Caki2 (cell line): Measurements from ENCODE around the gene TBX10. TPM values are rescaled to one million over a fixed set of nuclear protein-coding genes. Genes with fewer than 3 reads are reported as not detected.
"Not testable (repeated sequence)": the region's sequence is repeated elsewhere in the genome, so short reads cannot be mapped to it uniquely, and the experiment has no call there.

Source experiments
- DNase-seq: peaks from one replicate; pipeline ENCODE4 v3.0.0-alpha.2; 2015; ENCODE audit warnings: low read depth
- in situ Hi-C: cut with HindIII; loops from 2 replicates; pipeline ENCODE4 v1.10.0; 2016; ENCODE audit warnings: low sequenced_read_pairs, low pct_unique_long_range_greater_than_20kb, mixed read lengths
- total RNA-seq: library from RNA; depleted of rRNA; stranded (reverse); fragments of >200 nt; shearing (Covaris generic); gene quantifications from 2 replicates; pipeline ENCODE4 v1.2.3, GENCODE V29; 2014; ENCODE audit warnings: low replicate concordance; rRNA removed

Gene TBX10
- total RNA-seq, 1 experiment from 2014 or later, result not detected

DNA sequence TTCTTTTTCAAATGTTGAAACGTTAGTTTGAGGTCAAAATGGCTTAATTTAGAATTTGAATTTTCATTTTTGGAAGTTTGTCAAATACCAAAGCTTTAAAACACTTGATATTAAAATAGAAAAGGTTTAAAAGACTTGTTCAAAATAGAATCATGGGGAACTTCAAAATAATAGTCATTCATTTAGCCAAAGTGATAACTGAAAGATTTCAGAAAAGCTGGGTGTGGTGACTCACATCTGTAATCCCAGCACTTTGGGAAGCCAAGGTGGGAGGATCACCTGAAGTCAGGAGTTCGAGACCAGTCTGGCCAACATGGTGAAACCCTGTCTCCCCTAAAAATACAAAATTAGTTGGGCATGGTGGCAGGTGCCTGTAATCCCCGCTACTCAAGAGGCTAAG lies 45.1 kb downstream of the TBX10 start:
- DNase-seq, result no peak
- in situ Hi-C loops, result no loop called here

DNA sequence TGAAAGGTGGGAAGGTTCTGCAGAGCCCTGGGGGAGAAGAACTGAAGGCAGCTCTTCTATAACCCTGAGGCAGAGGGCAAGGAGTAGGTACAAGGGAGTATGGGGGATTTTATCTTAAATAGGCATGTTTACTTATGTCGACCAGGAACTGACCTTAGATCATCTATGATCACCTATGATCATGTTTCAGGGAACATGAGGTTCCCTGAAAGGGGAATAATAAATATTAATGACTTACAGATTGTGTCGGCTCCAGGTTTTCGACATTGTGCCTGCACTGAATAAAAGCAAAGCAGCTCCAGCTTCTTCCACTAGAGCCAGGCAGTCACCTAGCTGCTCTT lies 46.0 kb downstream of the TBX10 start:
- no peak for DNase-seq
- in situ Hi-C loops, result no loop called here

DNA sequence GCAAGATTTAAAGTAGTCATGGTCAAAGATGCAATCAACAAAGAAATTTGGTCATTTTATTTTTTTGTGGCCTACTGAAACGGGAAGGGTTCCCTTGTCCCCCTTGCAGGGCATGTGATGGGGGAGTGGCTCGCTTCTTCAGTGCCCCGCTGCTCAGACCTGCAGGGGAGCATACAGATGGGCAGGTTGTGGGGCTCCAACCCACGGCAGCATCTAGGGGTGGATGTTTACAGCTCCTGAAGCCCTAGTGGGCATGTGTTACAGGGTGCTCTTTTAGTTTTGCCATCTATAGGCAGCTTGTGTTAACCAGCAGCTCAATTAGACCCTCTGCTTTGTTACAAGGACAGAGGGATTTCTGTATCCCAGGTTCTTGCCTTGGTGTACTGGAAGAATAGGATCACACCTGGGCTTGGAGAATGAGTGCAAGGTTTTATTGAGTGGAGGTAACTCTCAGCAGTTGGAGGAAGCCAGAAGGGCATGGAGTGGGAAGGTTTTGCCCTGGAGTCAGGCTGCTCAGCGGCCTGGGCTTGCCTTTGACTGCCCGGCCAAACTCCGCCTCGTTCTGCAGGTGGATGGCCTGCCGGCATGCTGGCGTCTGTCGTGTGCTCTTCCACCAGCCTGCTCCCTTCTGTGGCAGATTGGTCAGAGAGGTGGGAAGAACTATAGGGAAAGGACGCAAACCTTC lies 46.5 kb downstream of the TBX10 start:
- in situ Hi-C loops, result no loop called here
- DNase-seq, result no peak

DNA sequence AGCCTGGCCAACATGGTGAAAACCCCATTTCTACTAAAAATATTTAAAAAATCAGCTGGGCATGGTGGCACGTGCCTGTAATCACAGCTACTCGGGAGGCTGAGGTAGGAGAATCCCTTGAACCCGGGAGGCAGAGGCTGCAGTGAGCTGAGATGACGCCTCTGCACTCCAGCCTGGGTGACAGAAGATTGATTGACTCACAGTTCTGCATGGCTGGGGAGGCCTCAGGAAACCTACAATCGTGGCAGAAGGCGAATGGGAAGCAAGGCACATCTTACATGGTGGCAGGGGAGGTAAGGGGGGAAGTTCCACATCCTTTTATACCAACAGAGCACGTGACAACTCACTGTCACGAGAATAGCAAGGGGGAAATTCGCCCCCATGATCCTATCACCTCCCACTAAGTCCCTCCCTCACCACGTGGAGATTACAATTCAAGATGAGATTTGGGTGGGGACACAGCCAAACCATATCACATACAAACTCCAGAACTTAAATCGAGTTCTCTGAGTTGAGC lies 50.6 kb downstream of the TBX10 start:
- not testable (repeated sequence) for DNase-seq

DNA sequence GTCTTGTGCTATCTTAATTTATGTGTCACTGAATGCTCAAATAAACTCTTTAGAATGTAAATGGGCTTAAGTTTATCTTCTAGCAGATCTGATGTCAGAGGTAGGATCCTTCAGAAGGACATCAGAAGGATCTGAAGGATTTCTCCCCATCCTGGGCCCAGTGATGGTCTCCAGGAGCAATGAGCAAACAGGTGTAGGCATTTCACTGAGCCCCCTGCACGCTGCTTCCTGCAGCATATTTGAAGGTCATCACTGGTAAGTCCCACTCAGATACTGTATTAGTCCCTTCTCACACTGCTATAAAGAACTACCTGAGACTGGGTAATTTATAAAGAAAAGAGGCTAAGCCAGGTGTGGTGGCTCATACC lies 51.4 kb downstream of the TBX10 start:
- in situ Hi-C loops, result no loop called here
- no peak for DNase-seq

More for the DNA sequence above, 50.6 kb downstream of the TBX10 start:
- in situ Hi-C loops, result not testable (repeated sequence)

DNA sequence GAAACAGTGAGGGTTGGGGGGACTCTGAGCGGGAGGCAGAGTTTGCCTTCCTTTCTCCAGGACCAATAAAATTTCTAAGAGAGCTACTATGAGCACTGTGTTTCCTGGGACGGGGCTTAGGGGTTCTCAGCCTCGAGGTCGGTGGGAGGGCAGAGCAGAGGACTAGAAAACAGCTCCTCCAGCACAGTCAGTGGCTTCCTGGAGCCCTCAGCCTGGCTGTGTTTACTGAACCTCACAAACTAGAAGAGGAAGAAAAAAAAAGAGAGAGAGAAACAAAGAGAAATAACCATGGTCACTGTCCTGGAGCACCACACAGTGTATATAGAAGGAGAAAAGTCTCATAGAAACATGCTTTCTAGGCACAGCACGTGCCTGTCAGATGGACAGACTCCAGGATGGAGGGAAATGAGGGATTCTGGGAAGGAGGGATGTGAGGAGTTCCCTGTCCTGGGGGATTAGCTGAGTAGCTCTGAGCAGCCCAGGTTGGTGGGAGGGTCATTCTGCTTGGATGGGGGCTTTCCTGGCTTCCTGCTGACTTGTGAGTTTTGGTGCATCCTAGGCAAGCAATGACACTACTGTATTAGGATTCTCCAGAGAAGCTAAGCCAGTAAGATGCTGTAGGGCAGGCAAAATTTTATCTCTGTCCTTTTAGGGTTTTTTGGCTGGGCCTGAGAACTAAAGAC lies 52.9 kb downstream of the TBX10 start:
- in situ Hi-C loops, result no loop called here
- no peak for DNase-seq

DNA sequence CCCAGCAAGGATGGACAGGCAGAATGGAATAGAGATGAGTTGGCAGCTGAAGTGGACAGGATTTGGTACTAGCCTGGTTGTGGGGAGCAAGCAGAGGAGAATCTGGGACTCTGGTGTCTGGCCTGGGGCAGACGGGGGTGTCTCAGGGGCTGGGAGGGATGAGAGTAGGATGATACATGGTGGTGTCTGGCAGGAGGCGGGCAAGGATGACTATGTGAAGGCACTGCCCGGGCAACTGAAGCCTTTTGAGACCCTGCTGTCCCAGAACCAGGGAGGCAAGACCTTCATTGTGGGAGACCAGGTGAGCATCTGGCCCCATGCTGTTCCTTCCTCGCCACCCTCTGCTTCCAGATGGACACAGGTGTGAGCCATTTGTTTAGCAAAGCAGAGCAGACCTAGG lies 53.7 kb downstream of the TBX10 start:
- no peak for DNase-seq
- in situ Hi-C loops, result no loop called here

DNA sequence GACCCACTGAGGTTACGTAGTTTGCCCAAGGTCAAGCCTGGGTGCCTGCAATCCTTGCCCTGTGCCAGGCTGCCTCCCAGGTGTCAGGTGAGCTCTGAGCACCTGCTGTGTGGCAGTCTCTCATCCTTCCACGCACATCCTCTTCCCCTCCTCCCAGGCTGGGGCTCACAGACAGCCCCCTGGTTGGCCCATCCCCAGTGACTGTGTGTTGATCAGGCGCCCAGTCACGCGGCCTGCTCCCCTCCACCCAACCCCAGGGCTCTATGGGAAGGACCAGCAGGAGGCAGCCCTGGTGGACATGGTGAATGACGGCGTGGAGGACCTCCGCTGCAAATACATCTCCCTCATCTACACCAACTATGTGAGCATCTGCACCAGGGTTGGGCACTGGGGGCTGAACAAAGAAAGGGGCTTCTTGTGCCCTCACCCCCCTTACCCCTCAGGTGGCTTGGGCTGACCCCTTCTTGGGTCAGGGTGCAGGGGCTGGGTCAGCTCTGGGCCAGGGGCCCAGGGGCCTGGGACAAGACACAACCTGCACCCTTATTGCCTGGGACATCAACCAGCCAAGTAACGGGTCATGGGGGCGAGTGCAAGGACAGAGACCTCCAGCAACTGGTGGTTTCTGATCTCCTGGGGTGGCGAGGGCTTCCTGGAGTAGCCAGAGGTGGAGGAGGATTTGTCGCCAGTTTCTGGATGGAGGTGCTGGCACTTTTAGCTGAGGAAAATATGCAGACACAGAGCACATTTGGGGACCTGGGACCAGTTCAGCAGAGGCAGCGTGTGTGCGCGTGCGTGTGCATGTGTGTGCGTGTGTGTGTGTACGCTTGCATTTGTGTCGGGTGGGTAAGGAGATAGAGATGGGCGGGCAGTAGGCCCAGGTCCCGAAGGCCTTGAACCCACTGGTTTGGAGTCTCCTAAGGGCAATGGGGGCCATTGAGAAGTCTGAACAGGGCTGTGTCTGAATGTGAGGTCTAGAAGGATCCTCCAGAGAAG lies 54.4 kb downstream of the TBX10 start:
- in situ Hi-C loops, result no loop called here
- no peak for DNase-seq

DNA sequence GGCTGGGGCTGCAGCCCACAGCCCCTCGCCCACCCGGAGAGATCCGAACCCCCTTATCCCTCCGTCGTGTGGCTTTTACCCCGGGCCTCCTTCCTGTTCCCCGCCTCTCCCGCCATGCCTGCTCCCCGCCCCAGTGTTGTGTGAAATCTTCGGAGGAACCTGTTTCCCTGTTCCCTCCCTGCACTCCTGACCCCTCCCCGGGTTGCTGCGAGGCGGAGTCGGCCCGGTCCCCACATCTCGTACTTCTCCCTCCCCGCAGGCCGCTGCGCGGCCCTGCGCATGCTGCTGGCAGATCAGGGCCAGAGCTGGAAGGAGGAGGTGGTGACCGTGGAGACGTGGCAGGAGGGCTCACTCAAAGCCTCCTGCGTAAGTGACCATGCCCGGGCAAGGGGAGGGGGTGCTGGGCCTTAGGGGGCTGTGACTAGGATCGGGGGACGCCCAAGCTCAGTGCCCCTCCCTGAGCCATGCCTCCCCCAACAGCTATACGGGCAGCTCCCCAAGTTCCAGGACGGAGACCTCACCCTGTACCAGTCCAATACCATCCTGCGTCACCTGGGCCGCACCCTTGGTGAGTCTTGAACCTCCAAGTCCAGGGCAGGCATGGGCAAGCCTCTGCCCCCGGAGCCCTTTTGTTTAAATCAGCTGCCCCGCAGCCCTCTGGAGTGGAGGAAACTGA lies 55.2 kb downstream of the TBX10 start:
- no peak for DNase-seq
- in situ Hi-C loops, result no loop called here

DNA sequence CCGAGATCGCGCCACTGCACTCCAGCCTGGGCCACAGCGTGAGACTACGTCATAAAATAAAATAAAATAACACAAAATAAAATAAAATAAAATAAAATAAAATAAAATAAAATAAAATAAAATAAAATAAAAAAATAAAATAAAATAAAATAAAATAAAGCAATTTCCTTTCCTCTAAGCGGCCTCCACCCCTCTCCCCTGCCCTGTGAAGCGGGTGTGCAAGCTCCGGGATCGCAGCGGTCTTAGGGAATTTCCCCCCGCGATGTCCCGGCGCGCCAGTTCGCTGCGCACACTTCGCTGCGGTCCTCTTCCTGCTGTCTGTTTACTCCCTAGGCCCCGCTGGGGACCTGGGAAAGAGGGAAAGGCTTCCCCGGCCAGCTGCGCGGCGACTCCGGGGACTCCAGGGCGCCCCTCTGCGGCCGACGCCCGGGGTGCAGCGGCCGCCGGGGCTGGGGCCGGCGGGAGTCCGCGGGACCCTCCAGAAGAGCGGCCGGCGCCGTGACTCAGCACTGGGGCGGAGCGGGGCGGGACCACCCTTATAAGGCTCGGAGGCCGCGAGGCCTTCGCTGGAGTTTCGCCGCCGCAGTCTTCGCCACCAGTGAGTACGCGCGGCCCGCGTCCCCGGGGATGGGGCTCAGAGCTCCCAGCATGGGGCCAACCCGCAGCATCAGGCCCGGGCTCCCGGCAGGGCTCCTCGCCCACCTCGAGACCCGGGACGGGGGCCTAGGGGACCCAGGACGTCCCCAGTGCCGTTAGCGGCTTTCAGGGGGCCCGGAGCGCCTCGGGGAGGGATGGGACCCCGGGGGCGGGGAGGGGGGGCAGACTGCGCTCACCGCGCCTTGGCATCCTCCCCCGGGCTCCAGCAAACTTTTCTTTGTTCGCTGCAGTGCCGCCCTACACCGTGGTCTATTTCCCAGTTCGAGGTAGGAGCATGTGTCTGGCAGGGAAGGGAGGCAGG lies 56.0 kb downstream of the TBX10 start, which contains the start of gene GSTP1:
GSTP1 (plus strand) TSS at position 566 of the 958 bp plus-strand sequence; CDS start at position 598, 32 bp downstream.
- in situ Hi-C loops, result no loop called here
- no peak for DNase-seq

DNA sequence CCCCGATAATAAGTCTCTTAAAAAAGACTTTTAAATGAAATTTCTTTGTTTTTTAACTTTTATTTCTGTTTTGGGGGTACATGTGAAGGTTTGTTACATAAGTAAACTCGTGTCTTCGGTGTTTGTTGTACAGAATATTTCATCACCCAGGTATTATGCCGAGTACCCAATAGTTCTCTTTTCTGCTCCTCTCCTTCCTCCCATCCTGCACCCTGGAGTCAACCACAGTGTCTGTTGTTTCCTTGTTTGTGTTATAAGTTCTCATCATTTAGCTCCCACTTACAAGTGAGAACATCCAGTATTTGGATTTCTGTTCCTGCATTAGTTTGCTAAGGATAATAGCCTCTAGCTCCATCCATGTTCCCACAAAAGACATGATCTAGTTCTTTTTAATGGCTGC lies 57.6 kb downstream of the TBX10 start:
- no peak for DNase-seq
- in situ Hi-C loops, result no loop called here

DNA sequence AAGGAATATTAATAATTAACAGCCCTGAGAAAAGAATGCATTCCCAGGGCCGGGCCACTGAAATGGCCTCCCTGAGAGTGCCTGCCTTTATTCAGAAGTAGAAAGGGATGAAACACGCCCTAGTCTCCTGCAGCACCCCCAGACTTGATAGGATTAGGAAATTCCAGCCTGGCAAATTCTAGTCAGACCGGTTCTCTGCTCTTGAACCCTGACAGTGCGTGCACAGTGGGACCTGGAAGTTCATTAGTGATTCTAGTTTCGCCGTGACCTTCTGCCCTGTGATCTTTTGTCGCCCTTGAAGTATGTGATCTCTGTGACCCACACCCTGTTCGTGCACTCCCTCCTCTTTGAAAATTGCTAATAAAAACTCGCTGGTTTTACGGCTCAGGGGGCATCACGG lies 58.1 kb downstream of the TBX10 start:
- in situ Hi-C loops, result no loop called here
- DNase-seq, result peak; percentile 62

Other genes starting within 250 kb of the TBX10 start
- gene RAD9A, start 247.8 kb downstream of the TBX10 start, total RNA-seq, result 24.4 and 26.6 TPM in 2 replicates
- gene PPP1CA, start 237.9 kb downstream of the TBX10 start, total RNA-seq, result 251 and 260 TPM in 2 replicates
- gene TBC1D10C, start 235.7 kb downstream of the TBX10 start, total RNA-seq, result 1.6 TPM in 1 of 2 replicates, not detected in the other
- 0.03 TPM in 1 of 2 replicates, not detected in the other for gene CARNS1, start 224.1 kb downstream of the TBX10 start, total RNA-seq
- 42.9 and 46.6 TPM in 2 replicates for gene RPS6KB2, start 211.3 kb downstream of the TBX10 start, total RNA-seq
- not detected in 2 replicates for gene PTPRCAP, start 202.1 kb downstream of the TBX10 start, total RNA-seq
- gene CORO1B, start 196.3 kb downstream of the TBX10 start, total RNA-seq, result 128 and 140 TPM in 2 replicates
- gene GPR152, start 187.0 kb downstream of the TBX10 start, total RNA-seq, result not detected in 2 replicates
- 1.6 and 10.8 TPM in 2 replicates for gene CABP4, start 184.4 kb downstream of the TBX10 start, total RNA-seq
- gene TMEM134, start 170.5 kb downstream of the TBX10 start, total RNA-seq, result 99.8 and 100 TPM in 2 replicates
- gene AIP, start 156.7 kb downstream of the TBX10 start, total RNA-seq, result 91.4 and 117 TPM in 2 replicates
- gene PITPNM1, start 134.4 kb downstream of the TBX10 start, total RNA-seq, result 43.8 and 48.4 TPM in 2 replicates
- 43.6 and 56.9 TPM in 2 replicates for gene CDK2AP2, start 131.6 kb downstream of the TBX10 start, total RNA-seq
- not detected in 2 replicates for gene CABP2, start 116.3 kb downstream of the TBX10 start, total RNA-seq
- gene GSTP1, start 56.0 kb downstream of the TBX10 start, total RNA-seq, result not detected in 2 replicates
- gene NDUFV1, start 32.8 kb downstream of the TBX10 start, total RNA-seq, result 237 and 239 TPM in 2 replicates
- 51.3 and 52.9 TPM in 2 replicates for gene NUDT8, start 9.8 kb downstream of the TBX10 start, total RNA-seq
- gene ACY3, start 11.0 kb upstream of the TBX10 start, total RNA-seq, result 6.0 TPM in 1 of 2 replicates, not detected in the other
- not detected in 2 replicates for gene ALDH3B2, start 34.9 kb upstream of the TBX10 start, total RNA-seq